ENCODE data around the gene TMOD2. TPM values are rescaled to one million over a fixed set of nuclear protein-coding genes. Genes with fewer than 3 reads are reported as not detected.

Gene TMOD2
- total RNA-seq, 2 experiments from 2014 or later: 0.44 TPM; not detected in 1

DNA sequence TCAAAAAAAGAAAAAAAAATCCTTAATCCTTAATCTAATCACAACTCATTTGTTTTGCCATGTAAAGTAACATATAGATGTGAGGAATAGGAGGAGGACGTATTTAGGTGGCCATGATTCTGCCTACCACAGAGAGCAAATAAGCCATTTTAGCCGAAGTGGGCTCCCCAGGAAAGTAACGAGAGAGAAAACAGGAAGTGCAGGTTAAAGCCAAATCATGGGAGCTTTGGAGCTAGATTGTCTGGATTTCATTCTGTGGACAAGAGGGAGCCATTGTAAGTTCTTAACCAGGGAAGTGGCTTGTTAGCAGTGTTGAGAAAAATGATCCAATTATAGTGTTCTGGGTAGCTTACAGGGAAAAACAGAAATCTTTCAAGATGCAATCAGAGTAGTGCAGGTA, 9.4 kb downstream of the TMOD2 start:
- no peaks in the 10 kb centered on the region for H3K4me1 ChIP-seq (ENCODE audit: insufficient read depth, low read length, poor library complexity, severe bottlenecking)
- BruUV-seq (replicated peaks): no TSS peak
- H3K79me2 ChIP-seq (ENCODE audit: insufficient read depth, low read depth, low read length): no peaks in the 10 kb centered on the region
- H3K9me3 ChIP-seq (ENCODE audit: low read length): no peaks in the 10 kb centered on the region
- DNase-seq (ENCODE audit: low spot score): no peak
- H3K4me3 ChIP-seq (ENCODE audit: low read depth, low read length, poor library complexity, severe bottlenecking): no peak overlapping the region
- ChIA-PET POLR2A (interaction anchor here (0.5 kb wide), 1 partner anchor 92 kb away, joined by 3 read pairs; no protein-coding TSS in a partner anchor), CTCF (ENCODE audit: unreplicated experiment) (no interaction called here)
- H3K36me3 ChIP-seq (ENCODE audit: insufficient read depth, low read length): no peaks in the 10 kb centered on the region
- H3K9me2 ChIP-seq (ENCODE audit: insufficient read depth, low read length): no peaks in the 10 kb centered on the region
- no peak overlapping the region for H3K27ac ChIP-seq (ENCODE audit: low read depth, low read length, poor library complexity, severe bottlenecking)
- no peak overlapping the region for H2AFZ ChIP-seq (ENCODE audit: low read length)
- no peak overlapping the region for H3K4me2 ChIP-seq (ENCODE audit: low read length)
- intact Hi-C loops (cut with micrococcal nuclease; ENCODE audit: unreplicated experiment): no loop called here
- H4K20me1 ChIP-seq (ENCODE audit: insufficient read depth, low read length): no peaks in the 10 kb centered on the region
- TF ChIP-seq, protein P1, sequence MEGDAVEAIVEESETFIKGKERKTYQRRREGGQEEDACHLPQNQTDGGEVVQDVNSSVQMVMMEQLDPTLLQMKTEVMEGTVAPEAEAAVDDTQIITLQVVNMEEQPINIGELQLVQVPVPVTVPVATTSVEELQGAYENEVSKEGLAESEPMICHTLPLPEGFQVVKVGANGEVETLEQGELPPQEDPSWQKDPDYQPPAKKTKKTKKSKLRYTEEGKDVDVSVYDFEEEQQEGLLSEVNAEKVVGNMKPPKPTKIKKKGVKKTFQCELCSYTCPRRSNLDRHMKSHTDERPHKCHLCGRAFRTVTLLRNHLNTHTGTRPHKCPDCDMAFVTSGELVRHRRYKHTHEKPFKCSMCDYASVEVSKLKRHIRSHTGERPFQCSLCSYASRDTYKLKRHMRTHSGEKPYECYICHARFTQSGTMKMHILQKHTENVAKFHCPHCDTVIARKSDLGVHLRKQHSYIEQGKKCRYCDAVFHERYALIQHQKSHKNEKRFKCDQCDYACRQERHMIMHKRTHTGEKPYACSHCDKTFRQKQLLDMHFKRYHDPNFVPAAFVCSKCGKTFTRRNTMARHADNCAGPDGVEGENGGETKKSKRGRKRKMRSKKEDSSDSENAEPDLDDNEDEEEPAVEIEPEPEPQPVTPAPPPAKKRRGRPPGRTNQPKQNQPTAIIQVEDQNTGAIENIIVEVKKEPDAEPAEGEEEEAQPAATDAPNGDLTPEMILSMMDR (conservative IDR thresholded peaks at IDR 0.05; ENCODE audit: low read length): no peak
- no peak for TF ChIP-seq EZH2phosphoT487 (IDR thresholded peaks at IDR 0.05; ENCODE audit: borderline replicate concordance, low read depth, low read length)

GRCh38 chr15:51765751-51766150, 14.4 kb downstream of the TMOD2 start:
- no peaks in the 10 kb centered on the region for H3K79me2 ChIP-seq (ENCODE audit: insufficient read depth, low read depth, low read length)
- DNase-seq (ENCODE audit: low spot score): no peak
- no peaks in the 10 kb centered on the region for H3K9me3 ChIP-seq (ENCODE audit: low read length)
- H3K9me2 ChIP-seq (ENCODE audit: insufficient read depth, low read length): no peaks in the 10 kb centered on the region
- H3K27ac ChIP-seq (ENCODE audit: low read depth, low read length, poor library complexity, severe bottlenecking): no peak overlapping the region
- no peak overlapping the region for H3K4me2 ChIP-seq (ENCODE audit: low read length)
- ChIA-PET CTCF (ENCODE audit: unreplicated experiment) (no interaction called here), POLR2A (interaction anchor here (1.1 kb wide), 1 partner anchor 214 kb away, joined by 3 read pairs; no protein-coding TSS in a partner anchor)
- no TSS peak for BruUV-seq (replicated peaks)
- H3K36me3 ChIP-seq (ENCODE audit: insufficient read depth, low read length): no peaks in the 10 kb centered on the region
- no peak overlapping the region for H2AFZ ChIP-seq (ENCODE audit: low read length)
- no peaks in the 10 kb centered on the region for H4K20me1 ChIP-seq (ENCODE audit: insufficient read depth, low read length)
- H3K4me3 ChIP-seq (ENCODE audit: low read depth, low read length, poor library complexity, severe bottlenecking): no peak overlapping the region
- TF ChIP-seq, protein P1 (conservative IDR thresholded peaks at IDR 0.05; ENCODE audit: low read length): no peak
- no peak for TF ChIP-seq EZH2phosphoT487 (IDR thresholded peaks at IDR 0.05; ENCODE audit: borderline replicate concordance, low read depth, low read length)
- no peaks in the 10 kb centered on the region for H3K4me1 ChIP-seq (ENCODE audit: insufficient read depth, low read length, poor library complexity, severe bottlenecking)
- intact Hi-C loops (cut with micrococcal nuclease; ENCODE audit: unreplicated experiment): no loop called here

DNA sequence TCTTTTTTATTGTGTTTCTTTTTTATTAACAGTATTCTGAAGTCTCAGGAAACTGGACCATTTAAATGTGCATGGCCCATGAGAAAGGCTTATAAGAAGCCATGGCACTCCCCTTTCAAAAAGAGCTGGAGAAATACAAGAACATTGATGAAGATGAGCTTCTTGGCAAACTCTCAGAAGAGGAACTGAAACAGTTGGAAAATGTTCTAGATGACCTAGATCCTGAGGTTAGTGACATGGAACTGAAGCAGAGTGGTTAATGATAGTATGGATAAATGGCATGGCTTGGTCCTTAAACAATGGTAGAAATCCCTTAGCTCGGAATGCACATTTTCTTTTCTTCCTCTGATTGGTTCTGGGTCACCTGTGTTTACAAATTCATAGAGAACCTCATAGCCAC, 14.9 kb downstream of the TMOD2 start:
- no peaks in the 10 kb centered on the region for H3K4me1 ChIP-seq (ENCODE audit: insufficient read depth, low read length, poor library complexity, severe bottlenecking)
- TF ChIP-seq, protein P1 (conservative IDR thresholded peaks at IDR 0.05; ENCODE audit: low read length): no peak
- no peak for TF ChIP-seq EZH2phosphoT487 (IDR thresholded peaks at IDR 0.05; ENCODE audit: borderline replicate concordance, low read depth, low read length)
- H3K9me3 ChIP-seq (ENCODE audit: low read length): no peaks in the 10 kb centered on the region
- no peak overlapping the region for H3K4me3 ChIP-seq (ENCODE audit: low read depth, low read length, poor library complexity, severe bottlenecking)
- no peak for DNase-seq (ENCODE audit: low spot score)
- H3K79me2 ChIP-seq (ENCODE audit: insufficient read depth, low read depth, low read length): no peaks in the 10 kb centered on the region
- no peak overlapping the region for H2AFZ ChIP-seq (ENCODE audit: low read length)
- no peaks in the 10 kb centered on the region for H3K36me3 ChIP-seq (ENCODE audit: insufficient read depth, low read length)
- intact Hi-C loops (cut with micrococcal nuclease; ENCODE audit: unreplicated experiment): no loop called here
- H3K27ac ChIP-seq (ENCODE audit: low read depth, low read length, poor library complexity, severe bottlenecking): no peak overlapping the region
- H3K4me2 ChIP-seq (ENCODE audit: low read length): no peak overlapping the region
- no TSS peak for BruUV-seq (replicated peaks)
- H4K20me1 ChIP-seq (ENCODE audit: insufficient read depth, low read length): no peaks in the 10 kb centered on the region
- H3K9me2 ChIP-seq (ENCODE audit: insufficient read depth, low read length): no peaks in the 10 kb centered on the region
- POLR2A ChIA-PET: interaction anchor here (1.1 kb wide), 1 partner anchor 215 kb away, joined by 3 read pairs; no protein-coding TSS in a partner anchor
- CTCF ChIA-PET (ENCODE audit: unreplicated experiment): no interaction called here

Measured in OCI-LY7 (cell line).